ENCODE measurements around the gene GLP1R.

GLP1R gene

GRCh38 chr6:39063526-39063925 is 14.9 kb downstream of the GLP1R start:
- DNase-seq = no peak

GRCh38 chr6:39065561-39065960 is 17.0 kb downstream of the GLP1R start:
- DNase-seq = no peak

- DNase-seq = no peak
Measured at GRCh38 chr6:39068391-39068790, 19.8 kb downstream of the GLP1R start.

GRCh38 chr6:39072830-39073229 is 24.2 kb downstream of the GLP1R start:
- DNase-seq = no peak

GRCh38 chr6:39073471-39074355 is 25.1 kb downstream of the GLP1R start:
- no peak for DNase-seq

GRCh38 chr6:39074486-39074885 is 25.9 kb downstream of the GLP1R start:
- no peak for DNase-seq

- no peak for DNase-seq
Measured at GRCh38 chr6:39075010-39075686, 26.6 kb downstream of the GLP1R start.

GRCh38 chr6:39075807-39076622 is 27.4 kb downstream of the GLP1R start:
- no peak for DNase-seq

- DNase-seq = no peak
Measured at GRCh38 chr6:39076623-39077535, 28.3 kb downstream of the GLP1R start.

GRCh38 chr6:39077882-39078594 is 29.5 kb downstream of the GLP1R start:
- no peak for DNase-seq

GRCh38 chr6:39078695-39079094 is 30.1 kb downstream of the GLP1R start:
- DNase-seq = no peak

- no peak for DNase-seq
Measured at GRCh38 chr6:39079197-39080125, 30.9 kb downstream of the GLP1R start.

GRCh38 chr6:39080246-39080875 is 31.8 kb downstream of the GLP1R start:
- no peak for DNase-seq

- no peak for DNase-seq
Measured at GRCh38 chr6:39082310-39082709, 33.7 kb downstream of the GLP1R start.

- no peak for DNase-seq
Measured at GRCh38 chr6:39083231-39083634, 34.7 kb downstream of the GLP1R start.

GRCh38 chr6:39084506-39084905 is 35.9 kb downstream of the GLP1R start:
- DNase-seq = no peak

- no peak for DNase-seq
Measured at GRCh38 chr6:39085129-39085797, 36.7 kb downstream of the GLP1R start.

GRCh38 chr6:39086294-39086693 is 37.7 kb downstream of the GLP1R start:
- DNase-seq = no peak

- DNase-seq = no peak
Measured at GRCh38 chr6:39086711-39087110, 38.1 kb downstream of the GLP1R start.

Measured in T1000 (cell line).